Measurements from ENCODE around the gene TRABD. TPM values are rescaled to one million over a fixed set of nuclear protein-coding genes. Genes with fewer than 3 reads are reported as not detected.

Gene TRABD
- total RNA-seq, 2 experiments from 2014 or later: 115 to 129 TPM

GRCh38 chr22:50213263-50213662 lies 27.6 kb downstream of the TRABD start:
- ATAC-seq: no peak
- Mint-ChIP-seq H3K4me1 (ENCODE audit: low read depth) (peaks cover 7% of the 10 kb centered on the region), H3K9me3 (ENCODE audit: insufficient read depth) (no peaks in the 10 kb centered on the region), H3K36me3 (ENCODE audit: low read depth) (peaks cover 45% of the 10 kb centered on the region), H3K27me3 (ENCODE audit: low read depth) (no peaks in the 10 kb centered on the region), H3K4me3 (no peak overlapping the region), H3K27ac (no peak overlapping the region)
- ChIA-PET CTCF (no interaction called here), POLR2A (interaction anchor here (1.0 kb wide), 1 partner anchor 64 kb away, joined by 4 read pairs; no protein-coding TSS in a partner anchor)
- no peak for DNase-seq

- Mint-ChIP-seq H3K36me3 (ENCODE audit: low read depth) (peaks cover 43% of the 10 kb centered on the region), H3K4me3 (no peak overlapping the region), H3K9me3 (ENCODE audit: insufficient read depth) (no peaks in the 10 kb centered on the region), H3K27ac (no peak overlapping the region), H3K27me3 (ENCODE audit: low read depth) (no peaks in the 10 kb centered on the region), H3K4me1 (ENCODE audit: low read depth) (peaks cover 3% of the 10 kb centered on the region)
- DNase-seq: no peak
- CTCF ChIA-PET: no interaction called here
- no peak for ATAC-seq
- POLR2A ChIA-PET: no interaction called here
These were observed 29.8 kb downstream of the TRABD start for GRCh38 chr22:50215297-50216054.

- H3K36me3 Mint-ChIP-seq (ENCODE audit: low read depth): peaks cover 44% of the 10 kb centered on the region
- DNase-seq (no peak), ATAC-seq (no peak)
- no peaks in the 10 kb centered on the region for H3K9me3 Mint-ChIP-seq (ENCODE audit: insufficient read depth)
- ChIA-PET CTCF (no interaction called here), POLR2A (no interaction called here)
- no peaks in the 10 kb centered on the region for H3K27me3 Mint-ChIP-seq (ENCODE audit: low read depth)
- H3K4me1 Mint-ChIP-seq (ENCODE audit: low read depth): peaks cover 3% of the 10 kb centered on the region
- H3K27ac Mint-ChIP-seq: no peak overlapping the region
- H3K4me3 Mint-ChIP-seq: no peak overlapping the region
These were observed 30.5 kb downstream of the TRABD start for GRCh38 chr22:50216055-50216683.

GRCh38 chr22:50216684-50217520 lies 31.2 kb downstream of the TRABD start:
- ChIA-PET POLR2A (no interaction called here), CTCF (no interaction called here)
- H3K36me3 Mint-ChIP-seq (ENCODE audit: low read depth): peaks cover 43% of the 10 kb centered on the region
- H3K9me3 Mint-ChIP-seq (ENCODE audit: insufficient read depth): no peaks in the 10 kb centered on the region
- no peak overlapping the region for H3K27ac Mint-ChIP-seq
- H3K27me3 Mint-ChIP-seq (ENCODE audit: low read depth): no peaks in the 10 kb centered on the region
- ATAC-seq: no peak
- H3K4me1 Mint-ChIP-seq (ENCODE audit: low read depth): peaks cover 3% of the 10 kb centered on the region
- DNase-seq: no peak
- no peak overlapping the region for H3K4me3 Mint-ChIP-seq

- ATAC-seq (no peak), DNase-seq (no peak)
- no peak overlapping the region for H3K27ac Mint-ChIP-seq
- H3K9me3 Mint-ChIP-seq (ENCODE audit: insufficient read depth): no peaks in the 10 kb centered on the region
- POLR2A ChIA-PET: interaction anchor here (0.7 kb wide), 1 partner anchor 26 kb away, joined by 3 read pairs; no protein-coding TSS in a partner anchor
- peaks cover 3% of the 10 kb centered on the region for H3K4me1 Mint-ChIP-seq (ENCODE audit: low read depth)
- CTCF ChIA-PET: no interaction called here
- H3K27me3 Mint-ChIP-seq (ENCODE audit: low read depth): no peaks in the 10 kb centered on the region
- H3K36me3 Mint-ChIP-seq (ENCODE audit: low read depth): peaks cover 39% of the 10 kb centered on the region
- H3K4me3 Mint-ChIP-seq: no peak overlapping the region
These were observed 31.9 kb downstream of the TRABD start for GRCh38 chr22:50217543-50218152.

- POLR2A ChIA-PET: interaction anchor here (0.7 kb wide), 1 partner anchor 27 kb away, joined by 3 read pairs; no protein-coding TSS in a partner anchor
- no peaks in the 10 kb centered on the region for H3K9me3 Mint-ChIP-seq (ENCODE audit: insufficient read depth)
- H3K4me1 Mint-ChIP-seq (ENCODE audit: low read depth): peaks cover 3% of the 10 kb centered on the region
- CTCF ChIA-PET: no interaction called here
- DNase-seq: no peak
- H3K27ac Mint-ChIP-seq: no peak overlapping the region
- H3K27me3 Mint-ChIP-seq (ENCODE audit: low read depth): no peaks in the 10 kb centered on the region
- no peak overlapping the region for H3K4me3 Mint-ChIP-seq
- ATAC-seq: no peak
- H3K36me3 Mint-ChIP-seq (ENCODE audit: low read depth): peaks cover 38% of the 10 kb centered on the region
These were observed 32.7 kb downstream of the TRABD start for GRCh38 chr22:50218153-50218995.

- Mint-ChIP-seq H3K27me3 (ENCODE audit: low read depth) (no peaks in the 10 kb centered on the region), H3K36me3 (ENCODE audit: low read depth) (peaks cover 39% of the 10 kb centered on the region), H3K9me3 (ENCODE audit: insufficient read depth) (no peaks in the 10 kb centered on the region), H3K27ac (no peak overlapping the region), H3K4me1 (ENCODE audit: low read depth) (peaks cover 3% of the 10 kb centered on the region), H3K4me3 (no peak overlapping the region)
- no peak for DNase-seq
- POLR2A ChIA-PET: no interaction called here
- ATAC-seq: no peak
- CTCF ChIA-PET: no interaction called here
These were observed 33.4 kb downstream of the TRABD start for GRCh38 chr22:50218996-50219727.

GRCh38 chr22:50219800-50220602 lies 34.3 kb downstream of the TRABD start:
- Mint-ChIP-seq H3K4me1 (ENCODE audit: low read depth) (no peaks in the 10 kb centered on the region), H3K27ac (no peak overlapping the region), H3K27me3 (ENCODE audit: low read depth) (no peaks in the 10 kb centered on the region), H3K36me3 (ENCODE audit: low read depth) (peaks cover 38% of the 10 kb centered on the region), H3K9me3 (ENCODE audit: insufficient read depth) (no peaks in the 10 kb centered on the region), H3K4me3 (no peak overlapping the region)
- no peak for ATAC-seq
- POLR2A ChIA-PET: no interaction called here
- DNase-seq: no peak
- CTCF ChIA-PET: no interaction called here

- ChIA-PET CTCF (no interaction called here), POLR2A (no interaction called here)
- H3K27ac Mint-ChIP-seq: no peak overlapping the region
These were observed 35.1 kb downstream of the TRABD start for GRCh38 chr22:50220603-50221409.

More at GRCh38 chr22:50220603-50221409, 35.1 kb downstream of the TRABD start:
- no peak for ATAC-seq
- peaks cover 35% of the 10 kb centered on the region for H3K36me3 Mint-ChIP-seq (ENCODE audit: low read depth)
- no peaks in the 10 kb centered on the region for H3K4me1 Mint-ChIP-seq (ENCODE audit: low read depth)
- no peaks in the 10 kb centered on the region for H3K27me3 Mint-ChIP-seq (ENCODE audit: low read depth)
- no peaks in the 10 kb centered on the region for H3K9me3 Mint-ChIP-seq (ENCODE audit: insufficient read depth)
- no peak for DNase-seq
- no peak overlapping the region for H3K4me3 Mint-ChIP-seq
